ENCODE results near the gene SYCP2.

The SYCP2 gene

DNA sequence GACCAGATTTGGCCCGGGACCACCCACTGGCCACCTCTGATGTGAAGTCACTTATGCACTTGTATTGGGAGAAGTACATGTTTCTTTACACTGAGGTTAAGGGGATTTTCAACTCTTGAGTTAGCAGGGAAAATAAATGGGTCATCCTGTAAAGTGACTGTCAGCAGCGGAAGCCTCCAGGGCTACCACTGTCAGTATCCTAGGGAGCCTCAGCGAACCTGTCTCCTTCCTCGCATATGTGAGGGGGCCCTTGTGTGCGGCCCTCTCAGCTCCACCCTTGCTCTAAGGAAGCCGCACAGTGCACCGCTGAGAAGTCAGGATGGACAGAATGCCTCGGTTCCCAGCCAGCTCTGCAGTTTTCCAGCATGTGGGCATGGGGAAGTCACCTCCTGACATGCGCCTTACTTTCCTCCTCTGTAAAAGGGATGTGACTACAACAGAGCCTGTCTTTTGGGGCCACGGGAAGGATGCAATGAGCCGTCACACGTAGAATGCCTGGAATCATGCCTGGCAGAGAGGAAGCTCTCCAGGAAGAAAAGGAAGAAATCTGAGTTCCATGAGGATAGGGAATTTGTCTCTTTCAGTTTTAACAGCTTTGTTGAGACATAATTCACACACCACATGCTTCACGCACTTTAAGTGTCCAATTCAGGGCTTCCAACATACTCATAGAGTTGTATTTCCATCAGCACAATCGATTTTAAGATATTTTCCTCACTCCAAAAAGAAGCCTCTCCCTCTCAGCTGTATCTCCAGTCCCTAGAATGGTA, 115.4 kb downstream of the SYCP2 start:
- no peak overlapping the region for H3K9ac ChIP-seq (ENCODE audit: low read length in 5 of 5)
- H3K4me1 ChIP-seq (ENCODE audit: control insufficient read depth in 5 of 5, insufficient read depth in 5 of 5, low read length in 5 of 5): peaks cover 0 to 7% (median 0%) of the 10 kb centered on the region in 5 donors
- no peak overlapping the region for H3K4me3 ChIP-seq (ENCODE audit: low read depth in 1 of 5, low read length in 5 of 5)
- H3K27me3 ChIP-seq (ENCODE audit: control insufficient read depth in 5 of 5, insufficient read depth in 4 of 5, low read length in 5 of 5): peaks cover 0 to 8% (median 3%) of the 10 kb centered on the region in 5 donors
- H3K27ac ChIP-seq (ENCODE audit: low read depth, low read length): no peak overlapping the region
- H3K36me3 ChIP-seq (ENCODE audit: control insufficient read depth in 5 of 5, insufficient read depth in 5 of 5, low read length in 5 of 5): no peaks in the 10 kb centered on the region
- H3K9me3 ChIP-seq (ENCODE audit: control insufficient read depth in 5 of 5, low read length in 5 of 5): no peaks in the 10 kb centered on the region

DNA sequence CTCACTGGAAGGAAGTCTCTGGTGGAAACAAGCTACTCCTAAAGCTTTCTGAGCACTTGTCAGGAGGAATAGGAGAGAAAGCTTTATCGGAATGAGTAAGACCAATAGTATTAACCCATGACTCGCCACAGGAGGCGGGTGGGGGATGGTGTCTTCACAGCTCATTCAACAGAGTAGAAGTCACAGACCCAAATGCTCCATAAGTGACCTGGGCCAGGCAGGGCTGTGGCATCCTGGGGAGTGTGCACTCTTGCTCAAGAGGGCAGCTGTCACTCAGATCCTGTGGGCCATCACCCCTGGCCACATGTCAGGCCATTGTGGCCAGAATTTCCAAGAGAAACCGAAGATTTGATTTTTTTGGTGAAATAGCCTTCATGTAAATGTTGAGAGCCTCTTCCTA, 116.0 kb downstream of the SYCP2 start:
- no peak overlapping the region for H3K4me3 ChIP-seq (ENCODE audit: low read depth in 1 of 5, low read length in 5 of 5)
- peaks cover 0 to 7% (median 0%) of the 10 kb centered on the region in 5 donors for H3K4me1 ChIP-seq (ENCODE audit: control insufficient read depth in 5 of 5, insufficient read depth in 5 of 5, low read length in 5 of 5)
- H3K27me3 ChIP-seq (ENCODE audit: control insufficient read depth in 5 of 5, insufficient read depth in 4 of 5, low read length in 5 of 5): peaks cover 0 to 8% (median 3%) of the 10 kb centered on the region in 5 donors
- H3K9me3 ChIP-seq (ENCODE audit: control insufficient read depth in 5 of 5, low read length in 5 of 5): no peaks in the 10 kb centered on the region
- no peaks in the 10 kb centered on the region for H3K36me3 ChIP-seq (ENCODE audit: control insufficient read depth in 5 of 5, insufficient read depth in 5 of 5, low read length in 5 of 5)
- H3K27ac ChIP-seq (ENCODE audit: low read depth, low read length): no peak overlapping the region
- no peak overlapping the region for H3K9ac ChIP-seq (ENCODE audit: low read length in 5 of 5)

DNA sequence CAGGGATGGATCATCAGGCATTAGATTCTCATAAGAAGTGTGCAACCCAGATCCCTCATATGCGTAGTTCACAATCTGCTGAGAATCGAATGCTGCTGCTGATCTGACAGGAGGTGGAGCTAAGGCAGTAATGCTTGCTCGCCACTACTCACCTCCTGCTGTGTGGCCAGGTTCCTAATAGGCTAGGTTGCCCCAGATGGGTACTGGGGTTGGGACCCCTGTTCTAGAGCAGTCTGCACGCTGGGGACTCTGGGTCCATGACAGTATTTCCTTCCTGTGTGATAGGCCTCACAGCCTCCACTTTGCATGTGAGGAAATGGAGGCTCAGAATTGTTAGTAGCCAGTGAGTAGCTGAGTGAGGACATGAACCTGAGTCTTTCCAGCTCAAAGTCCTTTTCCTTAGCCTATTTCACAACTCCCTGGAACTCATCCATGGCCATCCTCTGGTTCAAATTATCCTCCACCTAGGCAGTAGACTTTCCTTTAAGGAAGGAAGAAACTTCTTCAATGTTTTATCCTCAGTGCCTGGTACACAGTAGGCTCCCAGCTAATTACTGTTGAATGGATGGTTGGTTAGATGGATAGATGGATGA, 117.2 kb downstream of the SYCP2 start:
- Histone ChIP-seq H3K9ac (ENCODE audit: low read length in 5 of 5) (no peak overlapping the region), H3K27ac (ENCODE audit: low read depth, low read length) (no peak overlapping the region), H3K4me1 (ENCODE audit: control insufficient read depth in 5 of 5, insufficient read depth in 5 of 5, low read length in 5 of 5) (peaks cover 0 to 7% (median 0%) of the 10 kb centered on the region in 5 donors), H3K9me3 (ENCODE audit: control insufficient read depth in 5 of 5, low read length in 5 of 5) (no peaks in the 10 kb centered on the region), H3K36me3 (ENCODE audit: control insufficient read depth in 5 of 5, insufficient read depth in 5 of 5, low read length in 5 of 5) (no peaks in the 10 kb centered on the region), H3K27me3 (ENCODE audit: control insufficient read depth in 5 of 5, insufficient read depth in 4 of 5, low read length in 5 of 5) (peaks cover 0 to 8% (median 3%) of the 10 kb centered on the region in 5 donors), H3K4me3 (ENCODE audit: low read depth in 1 of 5, low read length in 5 of 5) (no peak overlapping the region)

DNA sequence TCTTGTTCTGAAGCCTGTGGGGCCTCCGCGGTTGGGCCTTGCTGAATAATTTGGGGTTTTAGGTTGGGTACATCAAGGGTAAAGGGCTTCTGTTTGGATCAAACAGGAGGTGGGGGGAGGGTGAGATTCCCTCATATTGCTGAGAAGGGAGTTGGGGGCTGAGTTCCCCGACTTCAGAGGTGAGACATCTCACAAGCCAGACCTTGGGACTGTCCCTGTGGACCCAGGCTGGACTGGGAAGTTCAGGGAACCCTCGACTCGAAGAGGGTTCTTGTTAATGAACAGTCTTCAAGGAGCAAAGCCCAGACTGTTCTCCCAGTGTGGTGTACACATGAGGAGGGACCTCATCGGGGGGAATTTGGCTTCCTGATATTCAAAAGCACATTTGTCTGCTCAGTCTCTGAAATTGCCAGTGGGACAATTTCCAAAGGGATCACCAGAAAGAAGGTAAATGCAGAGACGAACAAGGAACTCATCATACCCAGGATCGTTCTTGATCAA, 118.5 kb downstream of the SYCP2 start:
- Histone ChIP-seq H3K36me3 (ENCODE audit: control insufficient read depth in 5 of 5, insufficient read depth in 5 of 5, low read length in 5 of 5) (no peaks in the 10 kb centered on the region), H3K4me1 (ENCODE audit: control insufficient read depth in 5 of 5, insufficient read depth in 5 of 5, low read length in 5 of 5) (no peaks in the 10 kb centered on the region), H3K27ac (ENCODE audit: low read depth, low read length) (no peak overlapping the region), H3K9ac (ENCODE audit: low read length in 5 of 5) (no peak overlapping the region), H3K4me3 (ENCODE audit: low read depth in 1 of 5, low read length in 5 of 5) (no peak overlapping the region), H3K27me3 (ENCODE audit: control insufficient read depth in 5 of 5, insufficient read depth in 4 of 5, low read length in 5 of 5) (peaks cover 0 to 8% (median 3%) of the 10 kb centered on the region in 5 donors), H3K9me3 (ENCODE audit: control insufficient read depth in 5 of 5, low read length in 5 of 5) (no peaks in the 10 kb centered on the region)

DNA sequence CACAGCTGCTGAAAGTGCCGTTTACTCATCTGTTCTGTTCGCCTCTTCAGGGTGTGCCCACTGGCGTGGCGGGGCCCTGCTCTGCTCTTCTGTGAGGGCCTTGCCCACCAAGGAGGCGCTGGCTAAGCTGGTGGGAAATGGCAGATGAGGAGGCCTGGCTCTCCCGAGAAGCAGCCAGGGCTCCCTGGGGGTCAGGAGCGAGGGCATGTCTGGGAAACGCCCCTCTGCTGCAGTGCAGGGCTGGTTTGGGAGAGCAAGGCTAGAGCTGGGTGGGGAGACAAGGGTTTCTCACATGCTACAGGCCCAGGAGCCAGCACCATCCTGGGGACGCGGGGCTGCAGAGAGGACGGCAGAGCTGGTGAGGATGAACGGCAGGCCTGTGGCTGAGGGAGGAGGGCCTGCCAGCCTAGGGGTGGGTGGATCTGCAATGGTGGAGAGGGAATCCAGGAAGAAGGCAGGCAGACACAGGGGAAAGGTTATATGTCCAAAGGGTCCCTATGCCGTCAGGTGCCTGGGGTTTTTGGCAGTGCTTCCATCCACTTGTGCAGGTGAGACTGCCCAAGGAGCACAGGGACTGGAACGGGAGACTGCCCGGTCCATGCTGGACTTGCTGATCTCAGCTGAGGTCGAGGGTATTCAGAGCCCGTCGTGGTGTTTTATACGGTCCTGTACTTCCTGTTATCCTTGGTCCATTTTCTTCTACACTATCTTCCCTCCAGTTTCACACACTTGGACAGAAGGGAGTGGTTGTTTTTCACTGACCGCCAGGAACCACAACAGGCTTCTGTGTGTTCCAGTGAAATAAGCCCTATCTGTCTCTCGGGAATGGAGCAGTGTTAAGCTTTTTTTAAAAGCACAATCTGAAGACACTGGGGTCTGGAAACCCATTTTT, 119.2 kb downstream of the SYCP2 start:
- H3K36me3 ChIP-seq (ENCODE audit: control insufficient read depth in 5 of 5, insufficient read depth in 5 of 5, low read length in 5 of 5): no peaks in the 10 kb centered on the region
- no peaks in the 10 kb centered on the region for H3K9me3 ChIP-seq (ENCODE audit: control insufficient read depth in 5 of 5, low read length in 5 of 5)
- no peak overlapping the region for H3K4me3 ChIP-seq (ENCODE audit: low read depth in 1 of 5, low read length in 5 of 5)
- H3K27ac ChIP-seq (ENCODE audit: low read depth, low read length): no peak overlapping the region
- H3K27me3 ChIP-seq (ENCODE audit: control insufficient read depth in 5 of 5, insufficient read depth in 4 of 5, low read length in 5 of 5): peaks cover 0 to 8% (median 3%) of the 10 kb centered on the region in 5 donors
- no peaks in the 10 kb centered on the region for H3K4me1 ChIP-seq (ENCODE audit: control insufficient read depth in 5 of 5, insufficient read depth in 5 of 5, low read length in 5 of 5)
- H3K9ac ChIP-seq (ENCODE audit: low read length in 5 of 5): no peak overlapping the region

Data from subcutaneous abdominal adipose tissue (tissue), 5 donors.